ENCODE results near the gene KIF26B. TPM values are rescaled to one million over a fixed set of nuclear protein-coding genes. Genes with fewer than 3 reads are reported as not detected.
"Not testable (repeated sequence)": the region's sequence is repeated elsewhere in the genome, so short reads cannot be mapped to it uniquely, and the experiment has no call there.

The KIF26B gene
- 4.0 TPM for total RNA-seq

- DNase-seq: peak; percentile 64
These were observed at the start of gene KIF26B for GRCh38 chr1:245154429-245155271. KIF26B (plus strand) TSS chr1:245154985; CDS start chr1:245155425, 440 bp downstream.

GRCh38 chr1:245105042-245105441 is 49.7 kb upstream of the KIF26B start:
- DNase-seq: no peak

GRCh38 chr1:245105815-245106410 is 48.9 kb upstream of the KIF26B start:
- DNase-seq: no peak

- no peak for DNase-seq
These were observed 47.0 kb upstream of the KIF26B start for GRCh38 chr1:245107776-245108114.

- no peak for DNase-seq
These were observed 46.5 kb upstream of the KIF26B start for GRCh38 chr1:245108246-245108645.

- DNase-seq: no peak
These were observed 45.9 kb upstream of the KIF26B start for GRCh38 chr1:245108909-245109308.

GRCh38 chr1:245110406-245110805 is 44.4 kb upstream of the KIF26B start:
- no peak for DNase-seq

- DNase-seq: no peak
These were observed 43.7 kb upstream of the KIF26B start for GRCh38 chr1:245111073-245111472.

GRCh38 chr1:245113649-245114048 is 41.1 kb upstream of the KIF26B start:
- no peak for DNase-seq

- DNase-seq: no peak
These were observed 38.7 kb upstream of the KIF26B start for GRCh38 chr1:245116131-245116530.

- DNase-seq: no peak
These were observed 38.0 kb upstream of the KIF26B start for GRCh38 chr1:245116751-245117150.

- DNase-seq: no peak
These were observed 36.7 kb upstream of the KIF26B start for GRCh38 chr1:245118066-245118465.

- no peak for DNase-seq
These were observed 36.0 kb upstream of the KIF26B start for GRCh38 chr1:245118806-245119205.

- no peak for DNase-seq
These were observed 33.3 kb upstream of the KIF26B start for GRCh38 chr1:245121523-245121922.

GRCh38 chr1:245124241-245124640 is 30.5 kb upstream of the KIF26B start:
- no peak for DNase-seq

- DNase-seq: no peak
These were observed 30.1 kb upstream of the KIF26B start for GRCh38 chr1:245124644-245125043.

GRCh38 chr1:245126530-245126929 is 28.3 kb upstream of the KIF26B start:
- DNase-seq: no peak

- no peak for DNase-seq
These were observed 26.2 kb upstream of the KIF26B start for GRCh38 chr1:245128381-245129101.

GRCh38 chr1:245129319-245130240 is 25.2 kb upstream of the KIF26B start:
- no peak for DNase-seq

GRCh38 chr1:245130281-245131025 is 24.3 kb upstream of the KIF26B start:
- not testable (repeated sequence) for DNase-seq

- no peak for DNase-seq
These were observed 23.8 kb upstream of the KIF26B start for GRCh38 chr1:245131026-245131393.

Data from tongue (tissue), 2 donors.